Osteoblast (primary cell): ENCODE measurements around the gene OR2S2. TPM values are rescaled to one million over a fixed set of nuclear protein-coding genes. Genes with fewer than 3 reads are reported as not detected.

ENCODE experiments used
- DNase-seq: peaks from one replicate; pipeline ENCODE4 v3.0.0; 2011; ENCODE audit warnings: low spot score, mixed read lengths; ENCODE audit not compliant: insufficient read length; ENCODE audit errors: missing footprints
- H2AFZ ChIP-seq: 2 replicates; pipeline ENCODE4 v1.6.0; 2011; ENCODE audit warnings: mild to moderate bottlenecking, low read length
- H3K27ac ChIP-seq: 2 replicates; pipeline ENCODE4 v1.5.1; 2011; ENCODE audit warnings: mild to moderate bottlenecking, low read depth, low read length, moderate library complexity
- H3K27me3 ChIP-seq: 2 replicates; pipeline ENCODE4 v1.6.0; 2012; ENCODE audit warnings: mild to moderate bottlenecking, control low read depth, inconsistent platforms, low read length, moderate library complexity; ENCODE audit not compliant: insufficient read depth
- H3K36me3 ChIP-seq: 2 replicates; pipeline ENCODE4 v1.5.1; 2011; ENCODE audit warnings: mild to moderate bottlenecking, low read length, control low read depth, moderate library complexity; ENCODE audit not compliant: insufficient read depth
- H3K4me1 ChIP-seq: 2 replicates; pipeline ENCODE4 v1.5.1; 2011; ENCODE audit warnings: mild to moderate bottlenecking, low read length, control low read depth, moderate library complexity; ENCODE audit not compliant: insufficient read depth
- H3K4me2 ChIP-seq: 2 replicates; pipeline ENCODE4 v1.6.0; 2011; ENCODE audit warnings: mild to moderate bottlenecking, low read length; ENCODE audit not compliant: insufficient read depth
- H3K4me3 ChIP-seq: fragments of 200-600 bp; sonication (generic); 3 replicates; pipeline ENCODE4 v1.5.1; 2012; ENCODE audit warnings: mild to moderate bottlenecking, low read length, inconsistent platforms; ENCODE audit not compliant: insufficient read depth
- H3K79me2 ChIP-seq: 2 replicates; pipeline ENCODE4 v1.6.0; 2012; ENCODE audit warnings: mild to moderate bottlenecking, low read length, control low read depth, inconsistent platforms; ENCODE audit not compliant: insufficient read depth
- H3K9me3 ChIP-seq: 2 replicates; pipeline ENCODE4 v1.5.1; 2011; ENCODE audit warnings: low read depth, low read length, control low read depth
- H4K20me1 ChIP-seq: 2 replicates; pipeline ENCODE4 v1.6.0; 2012; ENCODE audit warnings: mild to moderate bottlenecking, low read length, control low read depth; ENCODE audit not compliant: insufficient read depth
- CTCF ChIP-seq: IDR thresholded peaks from 2 replicates; pipeline ENCODE4 v1.5.1; 2011; ENCODE audit warnings: mild to moderate bottlenecking, low read depth, low read length, moderate library complexity; ENCODE audit errors: extremely low read depth
- total RNA-seq: library from RNA; depleted of rRNA; stranded (reverse); fragments of >200 nt; gene quantifications from 2 replicates; pipeline ENCODE4 v1.2.3, GENCODE V29; 2012

Gene OR2S2
- total RNA-seq, 1 donor, result under 0.01 TPM

DNA sequence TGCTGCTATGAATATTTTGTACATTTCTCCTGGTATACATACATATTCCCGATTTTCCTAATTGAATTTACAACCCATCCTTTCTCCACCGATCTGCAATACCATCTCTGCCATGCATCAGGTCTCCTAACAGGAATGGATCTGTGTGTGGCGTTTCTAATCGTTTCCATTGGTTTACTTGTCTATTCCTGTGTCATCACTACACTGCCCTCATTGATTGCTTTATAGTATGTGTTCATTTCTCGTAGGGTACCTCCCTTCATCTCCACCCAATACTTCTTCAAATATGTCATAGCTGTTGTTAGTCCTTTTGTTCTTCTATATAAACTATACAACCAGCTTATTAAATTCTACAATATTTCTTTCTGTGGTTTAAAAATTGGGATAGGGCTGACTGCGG is 7.1 kb upstream of the OR2S2 start:
- no peaks in the 10 kb centered on the region for H3K27me3 ChIP-seq

GRCh38 chr9:35962126-35962906 is 4.4 kb upstream of the OR2S2 start:
- H2AFZ ChIP-seq, result peak overlapping the region; percentile 86
- peak overlapping the region; percentile 77 for H3K4me2 ChIP-seq
- H4K20me1 ChIP-seq, result no peaks in the 10 kb centered on the region
- H3K4me3 ChIP-seq, result peak overlapping the region; percentile 61
- H3K9me3 ChIP-seq, result no peaks in the 10 kb centered on the region
- no peak for TF ChIP-seq CTCF
- no peaks in the 10 kb centered on the region for H3K36me3 ChIP-seq
- H3K27me3 ChIP-seq, result no peaks in the 10 kb centered on the region
- no peak overlapping the region for H3K27ac ChIP-seq
- peaks cover 24% of the 10 kb centered on the region for H3K4me1 ChIP-seq
- DNase-seq, result peak; percentile 90
- H3K79me2 ChIP-seq, result no peaks in the 10 kb centered on the region

More for the DNA sequence above, 7.1 kb upstream of the OR2S2 start:
- H3K4me1 ChIP-seq, result peaks cover 18% of the 10 kb centered on the region
- TF ChIP-seq CTCF, result no peak
- H3K9me3 ChIP-seq, result no peaks in the 10 kb centered on the region
- no peak overlapping the region for H3K4me3 ChIP-seq
- no peak for DNase-seq
- H2AFZ ChIP-seq, result no peak overlapping the region
- no peaks in the 10 kb centered on the region for H3K79me2 ChIP-seq
- H4K20me1 ChIP-seq, result no peaks in the 10 kb centered on the region
- H3K4me2 ChIP-seq, result no peak overlapping the region
- no peaks in the 10 kb centered on the region for H3K36me3 ChIP-seq
- H3K27ac ChIP-seq, result no peak overlapping the region

GRCh38 chr9:35960039-35960655 is 2.2 kb upstream of the OR2S2 start:
- DNase-seq, result peak; percentile 81
- Histone ChIP-seq H3K9me3 (no peaks in the 10 kb centered on the region), H2AFZ (peak overlapping the region; percentile 28), H3K4me3 (no peak overlapping the region), H3K4me1 (peaks cover 24% of the 10 kb centered on the region), H3K4me2 (peak overlapping the region; percentile 14), H3K27me3 (no peaks in the 10 kb centered on the region), H3K79me2 (no peaks in the 10 kb centered on the region), H3K27ac (peak overlapping the region; percentile 31), H4K20me1 (no peaks in the 10 kb centered on the region), H3K36me3 (no peaks in the 10 kb centered on the region)
- no peak for TF ChIP-seq CTCF

DNA sequence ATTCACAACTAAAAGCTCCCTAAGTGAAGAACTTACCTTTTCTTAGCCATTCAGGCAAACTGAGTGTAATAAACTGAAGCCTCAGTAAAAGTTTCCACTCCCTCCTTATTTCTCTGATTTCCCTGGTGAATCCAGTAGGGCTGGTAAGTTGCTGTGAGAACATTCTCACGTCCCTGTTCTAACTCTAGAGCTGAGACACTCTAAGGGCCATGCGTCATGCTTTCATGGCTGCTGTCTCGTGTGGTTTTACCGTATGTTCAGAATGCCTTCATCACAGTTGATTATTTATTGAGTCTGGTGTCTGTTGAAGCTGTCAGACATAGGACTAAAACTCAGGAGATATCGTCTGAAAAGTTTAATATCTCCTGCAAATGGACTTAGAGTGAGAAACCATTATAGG is 1.3 kb downstream of the OR2S2 start:
- H3K79me2 ChIP-seq, result no peaks in the 10 kb centered on the region
- H2AFZ ChIP-seq, result no peak overlapping the region
- H3K4me3 ChIP-seq, result no peak overlapping the region
- H3K27ac ChIP-seq, result no peak overlapping the region
- H3K9me3 ChIP-seq, result no peaks in the 10 kb centered on the region
- no peaks in the 10 kb centered on the region for H3K36me3 ChIP-seq
- peaks cover 27% of the 10 kb centered on the region for H3K4me1 ChIP-seq
- H4K20me1 ChIP-seq, result no peaks in the 10 kb centered on the region
- no peak for TF ChIP-seq CTCF
- DNase-seq, result no peak
- no peaks in the 10 kb centered on the region for H3K27me3 ChIP-seq
- H3K4me2 ChIP-seq, result no peak overlapping the region
